NCI-H1930 (cell line): Measurements from ENCODE around the gene RHOJ.
A peak's percentile ranks its signal among the peaks of the same experiment; 100 is the strongest.
"Not testable (repeated sequence)": the region's sequence is repeated elsewhere in the genome, so short reads cannot be mapped to it uniquely, and the experiment has no call there.

Source experiments
- DNase-seq, 2 experiments: peaks; one replicate each; lab custom pipeline; 2025; lab: John Stamatoyannopoulos, UW

Gene RHOJ

GRCh38 chr14:63204407-63205043, at the start of gene RHOJ:
RHOJ (plus strand) TSS chr14:63204443; CDS start chr14:63204870, 427 bp downstream.
- no peak for DNase-seq

GRCh38 chr14:63155511-63156185, 48.6 kb upstream of the RHOJ start:
- DNase-seq, result no peak

- no peak for DNase-seq
Observed at GRCh38 chr14:63157195-63157594, 47.0 kb upstream of the RHOJ start.

- DNase-seq, result no peak
Observed at GRCh38 chr14:63163306-63163705, 40.9 kb upstream of the RHOJ start.

- no peak for DNase-seq
Observed at GRCh38 chr14:63164108-63164683, 40.0 kb upstream of the RHOJ start.

GRCh38 chr14:63165267-63165666, 39.0 kb upstream of the RHOJ start:
- not testable (repeated sequence) for DNase-seq

- no peak for DNase-seq
Observed at GRCh38 chr14:63167044-63167443, 37.2 kb upstream of the RHOJ start.

- DNase-seq, result no peak
Observed at GRCh38 chr14:63174760-63175191, 29.5 kb upstream of the RHOJ start.

- DNase-seq, result no peak
Observed at GRCh38 chr14:63175531-63175930, 28.7 kb upstream of the RHOJ start.

- no peak for DNase-seq
Observed at GRCh38 chr14:63178912-63179311, 25.3 kb upstream of the RHOJ start.

- DNase-seq, result no peak
Observed at GRCh38 chr14:63179383-63179782, 24.9 kb upstream of the RHOJ start.

- no peak for DNase-seq
Observed at GRCh38 chr14:63180011-63180410, 24.2 kb upstream of the RHOJ start.

GRCh38 chr14:63182968-63183367, 21.3 kb upstream of the RHOJ start:
- DNase-seq, result no peak

- DNase-seq, result no peak
Observed at GRCh38 chr14:63186453-63186852, 17.8 kb upstream of the RHOJ start.

GRCh38 chr14:63191211-63191610, 13.0 kb upstream of the RHOJ start:
- no peak for DNase-seq

GRCh38 chr14:63192085-63192484, 12.2 kb upstream of the RHOJ start:
- DNase-seq, result no peak

- no peak for DNase-seq
Observed at GRCh38 chr14:63193236-63193635, 11.0 kb upstream of the RHOJ start.

- no peak for DNase-seq
Observed at GRCh38 chr14:63200035-63200740, 4.1 kb upstream of the RHOJ start.

- DNase-seq, result no peak
Observed at GRCh38 chr14:63200767-63201166, 3.5 kb upstream of the RHOJ start.

GRCh38 chr14:63203015-63203414, 1.2 kb upstream of the RHOJ start:
- no peak for DNase-seq

GRCh38 chr14:63203618-63204406, 431 bp upstream of the RHOJ start:
- peak; percentile 17 to 27 for DNase-seq

GRCh38 chr14:63205044-63205575, 867 bp downstream of the RHOJ start:
- no peak for DNase-seq
